DMS114 treated with DMSO at 0.1 percent for 48 hours (cell line): ENCODE data around the gene FRMD6.
A peak's percentile ranks its signal among the peaks of the same experiment; 100 is the strongest.

Experiments used
- DNase-seq: peaks from one replicate; lab custom pipeline; 2025; ENCODE audit not compliant: unreplicated experiment; lab: John Stamatoyannopoulos, UW

The FRMD6 gene

DNA sequence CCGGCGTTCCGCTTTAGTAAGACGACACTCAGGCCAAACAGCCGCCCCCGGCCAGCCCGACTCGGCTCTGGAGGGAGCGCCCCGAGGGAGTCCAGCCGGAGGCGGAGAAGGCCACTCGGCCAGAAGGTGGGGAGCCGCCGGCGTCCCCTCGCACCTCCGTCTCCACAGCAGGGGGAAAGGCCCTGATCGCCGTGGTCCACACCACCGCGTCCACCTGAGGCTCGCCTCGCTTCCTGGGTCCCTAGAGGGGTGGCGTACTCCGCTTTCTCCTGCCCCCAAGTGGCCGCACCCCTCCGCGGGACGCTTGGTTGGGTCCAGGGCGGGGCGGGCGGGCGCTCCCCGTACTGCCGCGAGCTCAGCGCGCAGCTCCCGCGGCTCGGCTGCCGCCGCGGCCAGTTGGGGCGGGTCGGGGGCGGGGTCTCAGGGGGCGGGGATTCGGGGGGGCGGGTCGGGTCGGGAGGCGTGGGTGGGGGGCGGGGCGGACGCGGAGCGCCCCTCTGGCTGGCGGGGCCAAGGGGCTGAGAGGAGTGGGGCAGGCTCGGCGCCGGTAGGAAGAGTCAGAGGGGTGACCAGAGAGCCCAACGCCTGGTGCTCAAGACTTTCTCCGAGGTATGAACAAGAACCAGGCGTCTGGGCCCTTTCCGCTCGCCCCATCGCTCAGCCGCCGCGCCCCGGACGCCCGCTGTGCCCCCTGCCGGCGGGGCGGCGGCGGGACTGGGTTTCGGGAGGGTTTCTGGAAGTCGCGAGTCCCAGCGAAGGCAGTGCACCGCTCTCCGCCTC lies at the start of gene FRMD6:
FRMD6 (plus strand) TSS at position 523 of the 780 bp plus-strand sequence. CDS start 37,927 bp downstream, outside the sequence.
- peak; percentile 59 for DNase-seq

DNA sequence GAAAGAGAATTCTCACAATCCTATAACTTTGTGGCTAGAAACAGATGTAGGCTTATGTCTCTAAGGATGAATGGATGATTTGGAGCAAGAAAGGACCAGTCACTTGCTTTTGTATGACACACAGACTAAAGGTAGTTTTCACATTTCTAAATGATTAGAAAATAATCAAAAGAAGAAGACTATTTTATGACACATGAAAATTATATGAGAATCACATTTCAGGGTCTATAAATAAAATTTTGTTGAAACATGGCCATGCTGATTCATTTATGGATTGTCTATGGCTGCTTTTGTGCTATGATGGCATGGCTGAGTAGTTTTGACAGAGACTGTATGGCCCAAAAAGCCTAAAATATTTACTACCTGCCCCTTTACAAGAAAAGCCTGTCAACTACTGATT lies 49.4 kb upstream of the FRMD6 start:
- DNase-seq = no peak

DNA sequence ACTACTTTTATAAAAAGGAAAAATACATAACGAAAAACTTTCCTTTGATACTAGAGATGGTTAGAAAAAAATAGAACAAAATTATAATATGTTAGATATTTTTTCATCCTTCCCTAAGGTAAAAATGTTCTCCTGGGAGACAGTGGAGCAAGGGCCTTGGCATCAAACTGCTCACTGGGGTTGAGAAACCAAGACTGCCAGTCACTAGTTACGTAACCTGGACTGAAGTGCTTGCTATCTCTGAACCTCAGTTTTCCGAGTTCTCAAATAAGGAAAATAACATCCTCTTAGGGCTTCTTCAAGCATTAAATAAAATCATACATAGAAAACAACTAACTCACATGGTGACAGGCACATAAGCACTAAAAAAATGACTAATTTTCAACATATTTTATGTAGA lies 48.2 kb upstream of the FRMD6 start:
- no peak for DNase-seq

DNA sequence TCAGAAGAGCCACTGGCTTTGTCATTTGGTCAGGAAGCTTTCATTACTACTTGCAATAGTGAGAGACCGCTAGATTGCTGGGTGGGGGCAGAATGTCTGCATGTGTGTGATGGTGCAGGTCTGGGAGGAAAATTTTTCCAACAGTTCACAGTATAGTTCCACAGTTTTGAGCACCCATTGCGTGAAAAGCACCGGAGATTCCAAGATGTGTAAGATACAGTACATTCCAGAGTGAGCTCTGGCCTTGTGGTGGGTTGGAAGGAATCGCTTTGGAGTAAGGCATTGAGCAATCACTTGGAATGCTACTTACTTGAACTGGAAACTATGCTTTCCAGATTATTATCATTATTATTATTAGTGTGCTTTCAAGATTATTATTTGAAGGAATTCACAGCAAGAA lies 47.6 kb upstream of the FRMD6 start:
- DNase-seq = no peak

DNA sequence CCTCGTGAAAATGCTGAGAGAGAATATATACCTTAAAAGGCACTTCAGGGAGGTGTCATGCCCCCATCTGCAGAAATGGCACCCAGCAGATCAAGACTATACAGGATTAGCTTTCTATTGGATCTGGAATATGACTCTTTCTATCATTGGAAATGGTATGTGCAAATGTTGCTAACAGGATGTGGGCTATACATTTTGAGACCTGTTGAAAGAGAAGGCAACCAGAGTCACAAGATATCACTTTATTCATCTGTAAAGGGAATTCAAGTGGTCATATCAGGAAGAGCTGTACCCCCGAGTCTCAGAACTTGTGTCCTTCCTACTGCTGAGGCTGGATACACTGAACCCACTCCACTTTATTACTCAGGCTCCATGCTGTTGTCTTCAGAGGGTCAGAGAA lies 46.1 kb upstream of the FRMD6 start:
- no peak for DNase-seq

DNA sequence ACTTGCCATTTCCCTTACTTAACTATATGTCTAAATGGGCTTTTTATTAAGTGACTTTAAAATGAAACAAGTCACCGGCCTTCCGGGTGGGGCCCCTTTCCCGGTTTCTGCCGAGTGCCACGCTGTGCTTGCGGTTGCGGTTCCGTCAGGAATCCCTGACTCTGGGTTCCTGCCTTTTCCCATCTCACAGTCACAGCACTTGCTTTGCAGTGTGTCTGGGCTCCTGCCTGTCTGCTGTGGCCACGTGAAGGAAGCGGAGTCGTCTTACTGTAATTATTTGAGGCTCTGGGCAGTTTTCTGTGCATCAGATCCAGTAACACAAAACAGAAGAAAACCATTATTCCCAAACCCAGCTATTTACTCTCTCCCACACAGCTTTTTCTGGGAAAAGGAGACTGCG lies 44.0 kb upstream of the FRMD6 start:
- DNase-seq = no peak

DNA sequence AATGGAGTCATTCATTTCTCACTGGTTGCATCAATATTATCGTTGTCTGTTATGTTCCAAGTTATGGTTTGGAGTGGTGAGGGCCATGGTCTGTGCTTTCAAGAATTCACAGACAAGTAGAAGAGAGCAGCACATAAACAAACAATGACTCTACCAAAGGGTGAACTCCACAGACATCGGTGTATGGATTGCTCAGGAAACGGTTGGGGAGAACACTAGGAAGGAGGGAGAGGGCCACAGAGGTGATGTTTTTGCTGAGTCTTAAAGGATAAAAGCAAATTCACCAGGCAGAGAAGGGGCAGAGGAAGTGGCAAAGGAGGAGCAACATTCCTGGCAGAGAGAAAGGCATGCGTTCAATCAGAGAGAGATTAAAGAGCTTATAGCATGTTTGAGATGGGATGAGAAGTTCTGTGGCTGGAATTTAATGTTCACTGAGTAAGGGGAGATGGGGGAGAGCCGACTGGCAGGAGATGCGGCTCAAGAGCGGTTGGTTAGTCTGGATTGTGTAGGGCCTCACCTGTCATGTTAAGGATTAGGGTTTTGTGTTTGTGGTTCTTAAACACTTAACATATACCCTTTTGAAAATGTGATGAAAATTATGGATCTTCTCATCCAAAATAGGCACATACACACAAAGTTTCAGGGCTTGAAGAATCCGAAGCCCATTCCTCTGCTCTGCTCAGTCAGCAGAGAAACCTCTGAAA lies 42.3 kb upstream of the FRMD6 start:
- DNase-seq = no peak

DNA sequence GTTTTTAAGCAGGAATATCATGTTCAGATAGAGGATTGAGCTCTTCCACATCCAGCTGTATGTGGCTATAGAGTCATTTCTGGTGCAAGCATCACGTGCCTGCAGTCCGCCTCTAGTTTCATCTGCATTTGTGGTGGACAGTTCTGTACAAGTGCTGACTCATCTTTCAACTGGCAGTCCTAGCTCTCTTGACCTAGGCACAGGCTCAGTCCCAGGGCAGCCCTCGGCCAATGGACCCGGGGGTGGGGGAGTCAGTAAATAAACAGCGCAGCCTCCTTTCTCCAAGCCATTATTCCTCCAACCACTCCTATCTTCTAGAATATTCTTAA lies 41.8 kb upstream of the FRMD6 start:
- DNase-seq = no peak

DNA sequence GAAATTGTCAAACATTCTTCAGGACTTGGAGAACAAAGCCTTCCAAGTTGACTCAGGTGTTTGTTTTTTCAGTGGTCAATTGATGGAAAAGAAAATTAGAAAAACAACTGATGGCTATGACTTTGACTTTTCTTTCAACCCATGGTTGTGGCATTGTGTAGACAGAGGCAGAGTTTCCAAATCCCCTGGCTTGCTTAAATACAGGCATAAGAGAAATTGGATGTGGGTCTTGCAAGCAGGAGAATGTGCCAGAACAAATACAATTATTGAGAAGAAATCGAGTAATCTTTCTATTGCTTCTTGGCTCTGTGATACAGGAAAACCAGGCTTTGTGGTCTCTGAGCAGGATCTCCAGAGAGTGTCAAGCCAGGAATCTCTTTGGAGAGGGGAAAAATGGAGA lies 40.9 kb upstream of the FRMD6 start:
- no peak for DNase-seq

DNA sequence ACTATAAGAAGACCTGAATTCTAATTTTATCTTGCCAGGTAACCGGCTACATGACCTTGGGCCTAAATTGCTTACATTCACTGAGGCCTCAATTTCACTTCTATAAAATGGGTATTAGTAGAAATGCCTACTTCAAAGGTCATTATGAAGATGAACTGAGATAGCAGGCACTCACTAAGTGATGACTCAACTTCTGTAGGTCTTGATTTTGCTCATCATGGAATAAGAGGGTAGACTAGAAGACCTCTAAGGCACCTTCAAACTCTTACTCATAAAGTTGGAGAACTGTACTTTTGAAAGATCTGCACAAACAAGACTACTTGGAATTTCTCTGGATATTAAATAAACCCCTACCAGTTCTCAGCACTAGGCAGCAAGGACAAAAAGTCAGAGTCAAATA lies 39.3 kb upstream of the FRMD6 start:
- DNase-seq = no peak

DNA sequence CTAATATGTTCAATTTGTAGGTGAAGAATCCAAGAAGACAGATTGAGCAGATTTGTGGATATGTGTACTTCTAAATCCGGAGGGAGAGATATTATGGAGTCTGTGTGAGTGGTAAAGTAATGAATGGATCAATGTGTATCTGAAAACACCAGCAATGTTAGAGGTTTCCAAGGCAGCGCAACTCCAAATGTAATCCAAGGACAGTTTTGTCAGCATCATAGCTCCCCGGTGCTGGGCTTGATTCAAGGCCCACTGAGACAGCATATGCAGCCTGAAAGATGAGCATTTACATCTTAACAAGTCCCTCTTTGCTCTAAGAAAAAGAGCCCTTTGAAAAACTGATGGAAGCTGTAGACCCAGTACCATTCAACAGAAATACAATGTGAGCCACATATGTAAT lies 38.3 kb upstream of the FRMD6 start:
- DNase-seq = no peak

DNA sequence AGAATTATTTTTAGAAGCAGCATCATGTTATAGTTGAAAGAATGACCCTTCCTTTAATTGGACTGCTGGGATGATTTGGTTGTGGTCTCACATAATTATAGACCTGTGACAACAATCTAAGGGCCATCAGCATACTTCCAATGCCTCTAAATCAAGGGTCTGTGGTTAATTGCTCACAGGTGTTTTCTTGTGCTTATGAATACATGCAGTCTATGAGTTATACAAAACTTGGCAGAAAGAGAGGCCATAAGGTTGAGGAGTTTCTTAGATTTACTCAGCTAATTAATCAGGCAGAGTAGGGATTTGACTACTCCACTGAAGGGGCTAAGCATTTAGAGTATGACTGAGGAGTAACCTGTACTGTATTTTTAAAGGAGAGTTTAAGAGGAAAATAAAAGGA lies 37.0 kb upstream of the FRMD6 start:
- no peak for DNase-seq

DNA sequence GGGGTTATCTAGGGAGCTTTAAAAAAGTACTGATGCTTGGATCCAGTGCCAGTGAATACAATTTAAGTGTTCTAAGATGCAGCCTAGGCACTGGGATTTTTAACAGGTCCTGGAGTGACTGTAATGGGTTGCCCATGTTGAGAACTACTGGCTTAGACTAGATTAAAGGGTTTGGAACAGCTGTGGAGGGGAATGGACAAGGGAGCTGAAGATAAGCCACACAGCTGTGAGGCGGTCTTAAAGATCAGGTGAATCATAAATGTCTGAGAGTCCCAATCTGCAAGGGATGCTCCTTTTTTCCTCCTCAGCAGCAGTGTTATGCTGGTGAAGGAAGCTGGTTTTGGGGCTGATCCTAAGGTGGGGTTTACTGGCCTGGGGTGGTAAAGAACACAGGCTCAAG lies 35.5 kb upstream of the FRMD6 start:
- DNase-seq = no peak

DNA sequence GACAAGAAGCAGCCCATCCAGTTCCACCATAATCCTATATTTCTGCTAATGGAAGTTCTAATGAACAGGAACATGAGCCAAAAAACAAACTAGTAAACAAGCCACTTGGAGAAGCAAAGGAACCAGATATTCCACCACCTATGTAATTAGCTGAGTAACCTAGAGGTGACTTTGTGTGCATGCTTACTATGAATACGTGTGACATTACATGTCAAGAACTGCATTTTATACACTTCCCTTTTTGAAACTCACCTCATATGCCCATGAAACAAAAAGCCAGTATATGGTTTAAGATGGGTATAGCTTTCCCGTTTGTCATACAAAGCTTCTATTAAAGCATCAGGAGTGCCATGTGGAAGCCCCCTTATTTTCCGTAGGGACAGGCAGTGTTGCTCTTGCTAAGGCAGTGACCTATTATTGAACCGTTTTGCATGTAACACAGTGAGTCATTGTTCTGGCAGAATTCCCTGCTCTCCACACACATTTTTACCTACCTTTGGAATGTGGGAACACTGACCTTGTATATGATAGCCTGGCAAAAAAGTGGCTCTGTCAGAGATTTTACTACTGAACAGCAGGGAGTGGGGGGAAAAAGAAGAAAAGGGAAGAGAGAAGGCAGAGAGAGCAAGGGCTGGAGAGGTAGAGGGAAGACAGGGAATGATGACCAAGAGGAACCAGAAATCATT lies 34.8 kb upstream of the FRMD6 start:
- DNase-seq = no peak

DNA sequence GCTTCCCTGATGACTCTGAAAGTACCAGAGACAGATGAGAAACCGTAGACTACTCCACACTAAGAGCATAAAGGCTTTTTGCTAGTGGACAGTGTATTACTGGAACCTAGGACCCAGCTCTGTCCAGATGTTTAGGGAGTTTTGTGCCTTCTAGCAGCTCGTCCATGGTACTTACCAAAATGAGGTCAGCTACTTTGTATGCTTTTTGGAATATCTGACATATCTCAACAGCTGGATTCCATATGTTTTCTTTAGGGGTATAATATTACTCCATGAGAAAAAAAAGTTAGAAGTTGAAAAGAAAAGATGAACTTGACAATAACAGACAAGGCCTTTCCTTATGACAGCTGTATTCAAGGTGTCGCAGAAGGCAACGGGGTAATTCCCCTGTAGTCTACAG lies 32.1 kb upstream of the FRMD6 start:
- no peak for DNase-seq

DNA sequence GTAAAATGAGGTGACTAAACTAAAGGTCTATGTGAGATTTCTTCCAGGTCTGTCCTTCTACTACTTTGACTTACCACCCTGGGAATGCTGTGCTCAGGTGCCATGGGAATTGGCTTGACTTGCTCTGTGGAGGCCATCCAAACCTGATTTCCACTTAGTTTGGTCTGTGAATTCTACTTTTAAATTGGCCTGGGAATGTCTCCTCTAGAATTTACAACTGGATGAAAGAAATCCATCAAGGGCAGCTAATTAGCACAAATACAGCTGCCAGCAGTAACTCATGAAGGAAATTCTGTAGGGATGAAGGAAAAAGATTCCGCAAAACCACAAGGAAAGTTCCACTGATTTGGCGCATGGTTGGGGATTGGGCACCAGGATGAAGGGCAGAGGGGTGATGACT lies 31.7 kb upstream of the FRMD6 start:
- no peak for DNase-seq

DNA sequence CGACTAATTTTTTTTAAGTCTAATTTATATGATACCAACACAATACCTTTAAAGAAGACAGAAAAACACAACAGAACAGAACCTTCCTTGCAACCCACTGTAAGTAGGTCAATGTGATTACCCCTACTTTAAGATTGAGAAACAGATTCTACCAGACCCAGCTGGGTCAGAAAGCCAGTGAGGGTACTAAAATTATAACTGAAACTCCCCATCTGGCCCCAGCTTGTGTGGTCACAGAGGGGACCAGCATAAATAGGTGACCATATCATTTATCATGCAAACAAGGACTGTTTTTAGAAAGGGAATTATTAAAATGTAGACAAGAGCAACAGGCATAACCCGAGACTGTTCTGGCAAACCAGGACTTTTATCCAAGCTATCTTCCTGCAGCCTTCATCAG lies 30.1 kb upstream of the FRMD6 start:
- DNase-seq = no peak

DNA sequence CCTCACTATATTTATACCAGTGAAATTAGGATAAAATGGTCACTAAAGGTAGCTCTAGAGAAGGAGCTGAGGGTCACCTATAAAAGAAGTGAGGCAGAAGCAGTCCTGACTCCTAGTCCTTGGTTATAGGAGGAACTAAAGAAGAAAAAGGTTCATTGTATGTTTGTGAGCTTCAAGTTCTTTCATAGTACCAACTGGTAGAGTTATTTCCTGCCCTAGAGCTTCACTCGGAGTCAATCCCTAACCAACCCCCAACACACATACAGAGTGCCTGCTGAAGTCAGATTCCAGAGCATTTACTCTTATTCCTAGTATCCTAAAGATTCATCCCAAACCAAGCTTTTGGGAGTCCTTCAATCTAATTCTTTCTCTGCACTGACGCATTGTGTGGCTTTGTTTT lies 29.3 kb upstream of the FRMD6 start:
- DNase-seq = no peak

DNA sequence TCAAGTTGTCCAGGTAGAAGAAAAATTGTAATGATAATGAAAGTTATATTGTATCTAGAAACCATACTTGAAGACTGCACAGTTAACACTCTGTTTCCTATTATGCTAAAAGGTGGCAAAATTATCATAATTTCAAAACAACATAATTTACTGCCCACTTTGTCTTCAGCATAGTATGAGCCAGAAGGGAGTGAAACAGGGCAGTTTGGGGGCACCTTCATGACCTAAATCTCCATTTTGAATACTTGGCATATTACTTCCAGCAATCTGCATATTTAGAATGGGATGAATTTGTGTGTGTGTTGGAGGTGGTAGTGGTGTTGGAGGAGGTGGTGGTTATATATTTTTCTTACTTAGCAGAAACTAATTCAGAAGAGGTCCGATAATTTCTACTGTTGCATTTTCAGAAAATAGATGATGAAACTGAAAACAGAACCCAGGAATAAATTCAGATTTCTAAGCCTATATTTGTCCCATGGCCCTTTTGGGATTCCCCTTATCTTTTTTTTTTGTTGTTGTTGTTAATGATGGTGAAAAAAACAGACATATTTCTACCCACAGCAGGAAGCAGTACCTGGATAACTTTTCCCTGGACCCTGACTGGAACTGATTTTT lies 26.6 kb upstream of the FRMD6 start:
- no peak for DNase-seq

DNA sequence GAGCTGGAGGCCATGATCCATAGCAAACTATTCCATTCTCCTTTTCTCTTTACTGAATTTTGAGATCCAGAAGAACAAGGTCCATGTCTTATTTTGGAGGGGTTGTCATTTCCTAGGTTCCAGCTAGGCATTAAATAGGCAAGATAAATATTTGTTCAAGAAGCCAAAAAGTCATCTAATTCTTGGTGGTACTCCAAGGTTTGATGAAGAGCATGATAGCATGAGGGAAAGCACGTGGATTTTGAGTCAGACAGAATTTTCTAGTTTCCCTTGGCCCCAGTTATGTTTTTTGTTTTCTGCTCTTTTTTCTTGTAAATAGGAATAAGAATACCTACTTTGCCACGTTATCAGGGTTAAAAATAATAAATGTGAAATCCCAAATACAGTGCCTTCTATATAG lies 25.5 kb upstream of the FRMD6 start:
- no peak for DNase-seq

DNA sequence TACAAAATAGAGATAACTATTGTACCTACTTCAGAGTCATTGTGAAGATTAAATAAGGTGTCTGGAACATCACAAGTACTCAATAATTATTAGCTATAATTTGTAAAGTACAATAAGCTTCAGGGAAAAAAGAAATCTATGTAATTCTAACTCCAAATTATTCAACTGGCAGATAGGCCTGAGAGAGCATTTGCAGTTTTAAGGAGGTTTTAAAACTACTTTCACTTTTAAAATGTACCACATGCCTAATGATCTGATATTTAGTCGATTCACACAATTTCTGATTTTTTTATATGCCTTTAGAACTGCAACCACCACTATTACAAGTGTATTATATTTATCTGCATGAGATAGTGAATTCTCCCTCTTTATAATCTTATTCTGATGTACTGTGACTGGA lies 24.9 kb upstream of the FRMD6 start:
- no peak for DNase-seq

DNA sequence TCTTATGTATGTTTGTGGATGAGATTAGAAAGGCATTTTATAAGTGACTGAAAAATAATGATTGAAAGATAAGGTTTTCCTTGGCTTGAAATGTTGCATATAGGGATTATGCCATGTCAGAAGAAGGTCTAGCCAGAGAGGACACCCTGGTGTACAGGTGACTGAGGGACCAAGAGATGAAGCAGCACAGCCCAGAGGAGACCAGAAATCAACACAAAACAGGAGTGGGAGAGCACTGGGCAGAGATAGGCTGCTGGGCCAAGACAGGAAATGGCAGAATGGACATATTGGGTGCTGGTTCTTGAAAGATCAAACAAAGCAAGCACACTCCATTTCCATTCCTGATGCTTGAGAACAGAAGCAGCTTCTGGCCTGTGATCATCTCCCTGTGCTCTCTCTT lies 24.4 kb upstream of the FRMD6 start:
- DNase-seq = no peak
